Activated CD8-positive, alpha-beta T cell treated with anti-CD3 and anti-CD28 coated beads for 36 hours (primary cell): ENCODE results near the gene NCBP3. TPM values are rescaled to one million over a fixed set of nuclear protein-coding genes. Genes with fewer than 3 reads are reported as not detected.

ENCODE experiments used
- ATAC-seq: fragments of 200-7000 bp; cut with Tn5 transposase; one replicate; pipeline ENCODE4 v1.10.0; 2021; ENCODE audit warnings: mild to moderate bottlenecking, moderate library complexity
- CTCF ChIA-PET: fragments of 350-600 bp; sonication (Branson Sonifier 250); formaldehyde crosslinking; loops from one replicate; lab custom pipeline; 2021; ENCODE audit warnings: antibody characterized with exemption; lab: Charles Lee
- POLR2A ChIA-PET: fragments of 350-600 bp; sonication (Branson Sonifier 250); formaldehyde crosslinking; loops from one replicate; lab custom pipeline; 2021; ENCODE audit warnings: antibody characterized with exemption; lab: Charles Lee
- DNase-seq: peaks from one replicate; pipeline ENCODE4 v3.0.0-alpha.2; 2020
- H3K27ac Mint-ChIP-seq: one replicate; pipeline ENCODE4 v1.8.0; 2021; ENCODE audit warnings: mild to moderate bottlenecking, mixed read lengths
- H3K27me3 Mint-ChIP-seq: one replicate; pipeline ENCODE4 v1.8.0; 2021; ENCODE audit warnings: mixed read lengths
- H3K36me3 Mint-ChIP-seq: one replicate; pipeline ENCODE4 v1.8.0; 2021; ENCODE audit warnings: low read depth, mixed read lengths
- H3K4me1 Mint-ChIP-seq: one replicate; pipeline ENCODE4 v1.8.0; 2021; ENCODE audit warnings: low read depth, mixed read lengths
- H3K4me3 Mint-ChIP-seq: one replicate; pipeline ENCODE4 v1.8.0; 2021; ENCODE audit warnings: mild to moderate bottlenecking, moderate library complexity, mixed read lengths
- H3K9me3 Mint-ChIP-seq: one replicate; pipeline ENCODE4 v1.8.0; 2021; ENCODE audit warnings: mixed read lengths
- intact Hi-C: fragments of 100-400 bp; cut with micrococcal nuclease; formaldehyde crosslinking; loops from one replicate; pipeline ENCODE4 v1.10.0; 2022
- total RNA-seq, 2 experiments: library from RNA; stranded (reverse); gene quantifications; one replicate each; pipeline ENCODE4 v1.2.3, GENCODE V29; 2021
- TF ChIP-seq, protein P1 (sequence below): fragments of 200-600 bp; IDR thresholded peaks from one replicate; pipeline ENCODE4 v1.8.0; 2022; ENCODE audit warnings: antibody characterized with exemption, mild to moderate bottlenecking

Gene NCBP3
- total RNA-seq, 2 experiments from 2014 or later = 34.7 to 41.1 TPM

DNA sequence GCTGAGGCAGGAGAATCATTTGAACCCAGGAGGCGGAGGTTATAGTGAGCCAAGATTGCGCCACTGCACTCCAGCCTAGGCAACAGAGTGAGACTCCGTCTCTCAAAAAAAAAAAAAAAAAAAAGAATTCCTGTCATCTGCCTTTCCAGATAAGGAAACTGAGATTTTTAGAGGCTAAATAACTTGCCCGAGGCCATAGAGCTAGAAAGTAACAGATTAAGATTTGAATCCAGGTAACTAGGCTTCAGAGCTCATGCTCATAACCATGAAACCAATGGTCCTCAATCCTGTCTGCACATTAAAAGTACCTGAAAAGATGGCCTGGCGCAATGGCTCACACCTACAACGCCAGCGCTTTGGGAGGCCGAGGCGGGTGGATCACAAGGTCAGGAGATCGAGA is 9.5 kb downstream of the NCBP3 start:
- Mint-ChIP-seq H3K36me3 (peaks cover 47% of the 10 kb centered on the region), H3K4me1 (peaks cover 24% of the 10 kb centered on the region), H3K9me3 (no peaks in the 10 kb centered on the region), H3K4me3 (no peak overlapping the region), H3K27me3 (no peaks in the 10 kb centered on the region), H3K27ac (no peak overlapping the region)
- ATAC-seq = no peak
- intact Hi-C loops = no loop called here
- POLR2A ChIA-PET = no interaction called here
- DNase-seq = no peak
- CTCF ChIA-PET = interaction anchor here (0.8 to 3.9 kb wide), 4 partner anchors 9 to 102 kb away, joined by 3 to 33 read pairs (median 8); partner anchors contain the start of gene NCBP3
- TF ChIP-seq, protein P1, sequence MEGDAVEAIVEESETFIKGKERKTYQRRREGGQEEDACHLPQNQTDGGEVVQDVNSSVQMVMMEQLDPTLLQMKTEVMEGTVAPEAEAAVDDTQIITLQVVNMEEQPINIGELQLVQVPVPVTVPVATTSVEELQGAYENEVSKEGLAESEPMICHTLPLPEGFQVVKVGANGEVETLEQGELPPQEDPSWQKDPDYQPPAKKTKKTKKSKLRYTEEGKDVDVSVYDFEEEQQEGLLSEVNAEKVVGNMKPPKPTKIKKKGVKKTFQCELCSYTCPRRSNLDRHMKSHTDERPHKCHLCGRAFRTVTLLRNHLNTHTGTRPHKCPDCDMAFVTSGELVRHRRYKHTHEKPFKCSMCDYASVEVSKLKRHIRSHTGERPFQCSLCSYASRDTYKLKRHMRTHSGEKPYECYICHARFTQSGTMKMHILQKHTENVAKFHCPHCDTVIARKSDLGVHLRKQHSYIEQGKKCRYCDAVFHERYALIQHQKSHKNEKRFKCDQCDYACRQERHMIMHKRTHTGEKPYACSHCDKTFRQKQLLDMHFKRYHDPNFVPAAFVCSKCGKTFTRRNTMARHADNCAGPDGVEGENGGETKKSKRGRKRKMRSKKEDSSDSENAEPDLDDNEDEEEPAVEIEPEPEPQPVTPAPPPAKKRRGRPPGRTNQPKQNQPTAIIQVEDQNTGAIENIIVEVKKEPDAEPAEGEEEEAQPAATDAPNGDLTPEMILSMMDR = no peak

DNA sequence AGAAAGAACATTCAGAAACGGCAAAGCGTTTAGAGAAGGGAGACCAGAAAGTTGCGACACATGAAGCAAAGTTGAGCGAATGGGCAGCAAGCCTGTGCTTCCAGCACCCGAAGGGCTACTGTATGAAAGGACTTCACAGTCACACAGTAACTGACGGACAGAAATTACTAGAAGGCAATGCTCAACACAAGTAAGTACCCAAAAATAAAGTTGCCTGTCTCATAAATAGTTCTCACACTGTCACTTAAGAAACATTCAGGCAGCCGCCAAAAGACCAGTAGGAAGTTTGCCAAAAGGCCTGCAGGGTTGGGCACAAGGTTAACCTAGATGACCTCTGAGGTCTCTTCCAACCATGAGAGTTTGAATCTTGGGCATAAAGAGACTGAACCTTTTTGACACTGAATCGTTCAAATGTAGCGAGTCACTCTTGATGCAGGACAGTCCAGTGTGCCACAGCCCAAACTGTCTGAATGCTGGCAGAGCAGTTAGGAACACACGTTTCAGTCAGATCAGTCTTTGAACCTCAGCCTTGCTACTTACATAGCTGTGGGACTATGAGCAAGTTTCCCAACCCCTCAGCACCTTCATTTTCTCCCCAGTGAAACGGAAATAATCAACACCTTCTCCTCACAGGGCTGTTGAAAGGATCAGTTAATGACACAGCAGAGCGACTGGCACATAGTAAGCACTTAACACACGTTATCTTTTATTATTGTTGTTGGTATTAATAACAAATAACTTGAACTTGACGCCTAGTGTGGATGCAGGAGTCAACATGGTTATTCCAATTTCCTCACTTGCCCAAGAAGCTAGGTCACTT is 10.4 kb downstream of the NCBP3 start:
- no peak for DNase-seq
- Mint-ChIP-seq H3K27me3 (no peaks in the 10 kb centered on the region), H3K4me3 (no peak overlapping the region), H3K9me3 (no peaks in the 10 kb centered on the region), H3K4me1 (peaks cover 18% of the 10 kb centered on the region), H3K36me3 (peaks cover 39% of the 10 kb centered on the region), H3K27ac (no peak overlapping the region)
- POLR2A ChIA-PET = interaction anchor here (0.5 kb wide), 1 partner anchor 118 kb away, joined by 3 read pairs; no protein-coding TSS in a partner anchor
- TF ChIP-seq, protein P1 = no peak
- no peak for ATAC-seq
- CTCF ChIA-PET = interaction anchor here (0.8 to 3.9 kb wide), 7 partner anchors 8 to 101 kb away, joined by 3 to 33 read pairs (median 8); partner anchors contain the start of gene NCBP3
- intact Hi-C loops = no loop called here

DNA sequence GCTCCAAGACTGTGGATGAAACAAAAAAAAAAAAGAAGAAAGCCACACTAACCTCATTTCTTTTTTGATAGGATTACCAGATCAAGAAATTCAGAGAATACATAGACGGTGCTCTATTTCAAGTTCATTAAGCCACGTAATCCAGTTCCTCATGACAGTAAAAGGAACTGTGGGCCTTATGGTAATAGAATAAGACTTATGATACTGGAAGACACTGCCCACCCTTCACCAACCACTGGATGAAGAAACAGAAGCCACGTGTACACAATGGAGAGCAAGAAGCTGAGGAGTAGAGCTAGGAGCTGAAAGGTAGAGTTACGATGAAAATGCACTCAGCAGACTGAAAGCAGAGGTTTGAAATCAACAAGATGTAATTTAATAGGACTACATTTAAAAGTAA is 11.2 kb downstream of the NCBP3 start:
- intact Hi-C loops = no loop called here
- H3K4me3 Mint-ChIP-seq = no peak overlapping the region
- H3K36me3 Mint-ChIP-seq = peaks cover 33% of the 10 kb centered on the region
- peak overlapping the region; percentile 48 for H3K27ac Mint-ChIP-seq
- no peaks in the 10 kb centered on the region for H3K9me3 Mint-ChIP-seq
- peaks cover 15% of the 10 kb centered on the region for H3K4me1 Mint-ChIP-seq
- no peaks in the 10 kb centered on the region for H3K27me3 Mint-ChIP-seq
- POLR2A ChIA-PET = interaction anchor here (0.5 kb wide), 1 partner anchor 10 kb away, joined by 3 read pairs; no protein-coding TSS in a partner anchor
- CTCF ChIA-PET = interaction anchor here (0.9 to 1.7 kb wide), 5 partner anchors 8 to 152 kb away, joined by 3 to 11 read pairs (median 5); no protein-coding TSS in a partner anchor
- ATAC-seq (no peak), DNase-seq (no peak)
- TF ChIP-seq, protein P1 = no peak

DNA sequence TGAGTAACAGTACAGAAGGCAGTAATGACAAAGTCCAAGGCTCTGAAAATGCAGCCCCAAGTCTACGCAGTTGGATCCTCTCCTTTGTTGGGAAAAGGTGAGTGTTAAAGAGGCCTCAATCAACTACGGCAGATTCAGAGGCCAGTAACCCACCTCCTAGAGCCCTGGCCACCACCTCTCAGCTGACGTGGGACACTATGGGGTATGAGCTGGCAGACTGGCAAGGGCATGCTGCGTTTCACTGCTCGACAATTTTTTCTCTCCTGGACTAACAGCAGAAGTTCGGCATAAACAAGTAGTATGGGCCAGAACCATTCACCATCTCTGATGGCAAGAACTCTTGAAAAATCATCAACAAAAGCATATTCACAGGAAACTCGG is 17.2 kb downstream of the NCBP3 start:
- Mint-ChIP-seq H3K27me3 (no peaks in the 10 kb centered on the region), H3K9me3 (no peaks in the 10 kb centered on the region), H3K4me3 (no peak overlapping the region), H3K27ac (no peak overlapping the region), H3K4me1 (peaks cover 7% of the 10 kb centered on the region), H3K36me3 (peaks cover 17% of the 10 kb centered on the region)
- TF ChIP-seq, protein P1 = no peak
- ATAC-seq (no peak), DNase-seq (no peak)
- CTCF ChIA-PET = interaction anchor here (0.7 to 7.9 kb wide), 13 partner anchors 9 to 192 kb away, joined by 4 to 367 read pairs (median 18); partner anchors contain the start of genes CTNS, HASPIN, NCBP3 and P2RX5
- intact Hi-C loops = no loop called here
- POLR2A ChIA-PET = interaction anchor here (1.9 to 5.3 kb wide), 2 partner anchors 16 to 90 kb away, joined by 5 to 33 read pairs; partner anchors contain the start of gene NCBP3
